ENCODE results near the gene DNM3.

DNM3 gene

DNA sequence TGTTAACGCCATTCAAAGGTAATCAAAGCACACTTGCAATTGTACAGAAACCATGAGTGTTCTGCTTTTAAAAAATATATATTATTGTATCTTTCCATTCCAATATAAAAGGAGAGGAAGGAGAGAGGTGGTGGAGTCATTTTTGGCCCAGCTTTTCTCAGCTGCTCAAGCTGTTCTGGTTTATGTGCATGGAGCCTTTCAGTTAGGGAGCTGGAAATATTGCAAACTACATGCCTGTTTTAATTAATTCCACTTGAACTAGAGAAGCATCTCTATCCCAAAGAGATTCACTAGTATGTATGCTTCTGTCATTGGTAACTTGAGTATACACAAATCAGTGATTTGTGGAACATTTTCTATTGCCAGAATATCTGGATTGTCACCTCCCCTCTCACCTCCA, 550.7 kb downstream of the DNM3 start:
- TF ChIP-seq, protein P1, sequence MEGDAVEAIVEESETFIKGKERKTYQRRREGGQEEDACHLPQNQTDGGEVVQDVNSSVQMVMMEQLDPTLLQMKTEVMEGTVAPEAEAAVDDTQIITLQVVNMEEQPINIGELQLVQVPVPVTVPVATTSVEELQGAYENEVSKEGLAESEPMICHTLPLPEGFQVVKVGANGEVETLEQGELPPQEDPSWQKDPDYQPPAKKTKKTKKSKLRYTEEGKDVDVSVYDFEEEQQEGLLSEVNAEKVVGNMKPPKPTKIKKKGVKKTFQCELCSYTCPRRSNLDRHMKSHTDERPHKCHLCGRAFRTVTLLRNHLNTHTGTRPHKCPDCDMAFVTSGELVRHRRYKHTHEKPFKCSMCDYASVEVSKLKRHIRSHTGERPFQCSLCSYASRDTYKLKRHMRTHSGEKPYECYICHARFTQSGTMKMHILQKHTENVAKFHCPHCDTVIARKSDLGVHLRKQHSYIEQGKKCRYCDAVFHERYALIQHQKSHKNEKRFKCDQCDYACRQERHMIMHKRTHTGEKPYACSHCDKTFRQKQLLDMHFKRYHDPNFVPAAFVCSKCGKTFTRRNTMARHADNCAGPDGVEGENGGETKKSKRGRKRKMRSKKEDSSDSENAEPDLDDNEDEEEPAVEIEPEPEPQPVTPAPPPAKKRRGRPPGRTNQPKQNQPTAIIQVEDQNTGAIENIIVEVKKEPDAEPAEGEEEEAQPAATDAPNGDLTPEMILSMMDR (conservative IDR thresholded peaks at IDR 0.05; ENCODE audit: low read length), result no peak
- no peak overlapping the region for H3K4me3 ChIP-seq (ENCODE audit: low read length)
- peak; percentile 62 for DNase-seq (ENCODE audit: low read depth)

DNA sequence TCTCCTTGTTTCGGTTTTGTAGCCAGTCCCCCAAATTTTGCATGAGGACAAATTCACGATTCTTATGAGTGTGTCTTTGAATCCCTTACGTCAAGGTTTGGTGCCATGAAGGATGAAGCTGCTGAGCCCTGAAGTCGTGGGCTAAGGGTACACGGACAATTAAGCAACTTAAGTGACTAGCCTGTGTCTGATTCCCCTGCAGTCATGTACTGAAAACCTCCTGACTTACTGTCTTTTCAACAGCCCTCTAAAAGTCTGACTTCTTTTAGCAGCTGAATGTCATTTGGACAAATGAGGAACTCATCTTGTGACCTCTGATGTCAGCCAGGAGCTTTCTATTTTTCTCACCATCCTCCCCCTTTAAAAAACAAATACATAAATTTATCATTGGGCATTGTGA, 552.1 kb downstream of the DNM3 start:
- no peak overlapping the region for H3K4me3 ChIP-seq (ENCODE audit: low read length)

DNA sequence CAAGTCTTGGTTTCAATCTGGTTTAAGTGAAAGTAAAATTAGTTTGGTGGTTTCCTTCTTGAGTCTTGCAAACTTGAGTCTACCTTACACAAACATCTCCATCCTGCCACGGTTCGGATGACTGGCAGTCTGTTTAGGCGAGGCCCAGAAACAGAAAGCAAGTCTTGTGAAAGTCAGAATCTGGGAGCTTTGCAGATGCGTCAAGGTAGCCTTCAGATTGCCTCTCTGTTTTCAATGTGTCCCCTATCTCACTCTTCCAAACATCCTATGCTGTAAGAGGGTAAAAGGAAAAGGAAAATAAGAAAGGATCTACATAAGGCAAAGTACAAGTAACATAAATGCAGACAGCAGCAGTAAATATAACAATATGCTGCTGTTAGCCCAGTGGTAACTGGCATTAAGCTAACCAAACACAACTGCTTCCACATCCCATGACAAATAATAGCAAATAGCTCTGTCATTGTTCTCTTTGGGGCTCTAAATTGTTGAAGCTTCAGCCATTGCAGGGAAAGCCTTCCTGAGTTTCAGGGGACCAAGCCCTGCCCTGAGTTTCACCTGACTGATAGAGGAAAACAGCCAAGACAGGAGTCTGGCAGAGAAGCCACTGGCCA, 552.9 kb downstream of the DNM3 start:
- H3K4me3 ChIP-seq (ENCODE audit: low read length), result no peak overlapping the region
- peak; percentile 38 for DNase-seq (ENCODE audit: low read depth)
- TF ChIP-seq, protein P1 (conservative IDR thresholded peaks at IDR 0.05; ENCODE audit: low read length), result no peak

More for the DNA sequence above, 552.1 kb downstream of the DNM3 start:
- no peak for DNase-seq (ENCODE audit: low read depth)
- TF ChIP-seq, protein P1 (conservative IDR thresholded peaks at IDR 0.05; ENCODE audit: low read length), result no peak

DNA sequence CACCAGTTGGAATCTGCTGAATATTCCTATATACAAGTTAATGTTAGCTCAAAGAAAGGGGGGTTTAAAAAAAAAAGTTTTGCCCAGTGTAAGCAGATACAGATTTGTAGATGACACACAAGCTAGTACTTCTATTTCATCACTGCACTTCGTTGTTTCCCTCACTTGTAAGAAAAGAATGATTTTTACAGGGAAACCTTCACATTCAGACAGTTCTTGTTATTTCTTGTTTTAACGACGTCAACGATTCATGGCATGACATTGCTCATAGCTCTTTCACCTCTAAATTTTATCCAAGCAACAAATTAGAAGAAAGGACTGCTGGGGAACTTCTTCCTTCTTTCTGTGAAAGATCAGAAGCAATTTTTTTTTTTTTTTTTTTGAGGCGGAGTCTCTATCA, 553.5 kb downstream of the DNM3 start:
- peak; percentile 58 for DNase-seq (ENCODE audit: low read depth)
- no peak overlapping the region for H3K4me3 ChIP-seq (ENCODE audit: low read length)
- TF ChIP-seq, protein P1 (conservative IDR thresholded peaks at IDR 0.05; ENCODE audit: low read length), result no peak

DNA sequence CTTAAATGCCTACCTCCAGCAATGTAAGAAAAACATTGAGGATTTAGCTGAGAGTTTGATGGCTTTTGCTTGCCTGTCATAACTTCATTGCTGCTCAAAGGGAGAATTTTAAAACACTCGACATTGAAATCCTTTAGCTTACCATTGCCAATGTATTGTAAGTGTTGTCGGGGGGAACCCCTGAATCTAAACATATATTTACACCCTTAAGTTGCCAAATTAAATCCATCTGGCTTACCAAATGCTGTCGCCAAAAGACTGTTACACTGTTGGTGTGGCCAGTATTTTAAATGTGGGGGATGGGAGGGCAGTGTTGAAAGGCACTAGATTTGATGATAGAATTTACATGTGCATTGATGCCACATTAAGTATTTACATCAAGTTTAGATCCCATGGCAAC, 554.3 kb downstream of the DNM3 start:
- no peak for DNase-seq (ENCODE audit: low read depth)
- no peak overlapping the region for H3K4me3 ChIP-seq (ENCODE audit: low read length)
- TF ChIP-seq, protein P1 (conservative IDR thresholded peaks at IDR 0.05; ENCODE audit: low read length), result no peak

DNA sequence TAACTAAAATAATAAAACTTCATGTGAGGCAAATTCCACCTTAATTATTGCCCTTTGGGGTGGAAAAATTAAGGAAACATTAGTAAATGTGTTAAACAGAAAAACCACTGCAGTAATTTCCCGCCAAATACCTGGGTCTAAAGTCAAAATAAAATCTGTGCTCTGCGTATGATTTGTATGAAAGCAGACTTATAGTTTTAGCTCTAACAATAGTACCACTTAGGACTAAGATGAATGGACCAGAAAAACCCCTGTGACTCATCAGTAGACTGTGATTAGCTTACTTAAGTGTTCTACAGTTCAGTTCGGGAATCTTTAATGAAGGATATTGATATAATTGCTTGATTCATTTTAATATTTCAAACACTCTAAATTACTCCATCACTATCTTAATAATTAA, 555.9 kb downstream of the DNM3 start:
- H3K4me3 ChIP-seq (ENCODE audit: low read length), result no peak overlapping the region
- peak; percentile 47 for DNase-seq (ENCODE audit: low read depth)
- TF ChIP-seq, protein P1 (conservative IDR thresholded peaks at IDR 0.05; ENCODE audit: low read length), result no peak

DNA sequence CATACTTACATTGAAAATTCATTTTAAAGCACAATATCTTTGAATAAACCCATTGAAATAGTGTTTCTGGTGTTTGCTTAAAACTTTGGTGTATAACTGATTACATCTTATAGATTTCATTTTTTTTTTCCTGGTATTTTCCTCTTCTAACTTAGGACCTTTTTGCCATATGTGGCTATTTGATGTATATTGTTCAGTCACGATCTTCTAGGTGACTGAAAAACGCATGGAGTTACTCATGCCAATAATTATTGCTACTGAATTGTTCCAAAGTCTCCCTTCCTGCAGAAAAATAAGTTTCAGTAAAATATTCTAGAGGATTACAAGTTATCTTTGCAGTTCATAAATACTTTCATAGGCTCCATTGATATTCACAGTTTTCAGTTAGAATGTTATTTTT, 556.3 kb downstream of the DNM3 start:
- no peak overlapping the region for H3K4me3 ChIP-seq (ENCODE audit: low read length)
- no peak for DNase-seq (ENCODE audit: low read depth)
- TF ChIP-seq, protein P1 (conservative IDR thresholded peaks at IDR 0.05; ENCODE audit: low read length), result no peak

Measured in AG10803 (cell line).